K562 (cell line): ENCODE measurements around the gene STAT6. TPM values are rescaled to one million over a fixed set of nuclear protein-coding genes. Genes with fewer than 3 reads are reported as not detected.
A peak's percentile ranks its signal among the peaks of the same experiment; 100 is the strongest.

Source experiments
- CBX1 ChIP-seq: sonication (generic); IDR thresholded peaks from 2 replicates; pipeline ENCODE4 v1.6.1; 2016; ENCODE audit warnings: antibody characterized with exemption, low read depth, mild to moderate bottlenecking
- CREM ChIP-seq: IDR thresholded peaks from 2 replicates; pipeline ENCODE4 v1.6.1; 2014; ENCODE audit warnings: antibody characterized with exemption, low read depth
- CXXC5 ChIP-seq: fragments of 250-450 bp; sonication (Bioruptor Pico); IDR thresholded peaks from 2 replicates; pipeline ENCODE4 v1.8.0; 2022; ENCODE audit warnings: inconsistent platforms, mild to moderate bottlenecking, moderate library complexity
- EP300 ChIP-seq: IDR thresholded peaks from 2 replicates; pipeline ENCODE4 v1.6.1; 2012; ENCODE audit warnings: low read length, improper control_type of control experiment
- ETV1 ChIP-seq: fragments of 450-650 bp; conservative IDR thresholded peaks from 2 replicates; pipeline ENCODE4 v1.6.1; 2016; ENCODE audit warnings: missing genetic modification characterization, control low read depth, low read depth, missing compliant biosample characterization
- GATAD2A ChIP-seq: fragments of 450-650 bp; IDR thresholded peaks from 2 replicates; pipeline ENCODE4 v1.6.1; 2017
- HDGF ChIP-seq: fragments of 450-650 bp; IDR thresholded peaks from 2 replicates; pipeline ENCODE4 v1.6.1; 2016
- KDM1A ChIP-seq, 2 experiments: fragments of 450-650 bp; IDR thresholded peaks; 2 replicates each; pipeline ENCODE4 v1.6.1; 2016; ENCODE audit warnings: mild to moderate bottlenecking in 2 of 2
- L3MBTL2 ChIP-seq: fragments of 450-650 bp; IDR thresholded peaks from 2 replicates; pipeline ENCODE4 v1.6.1; 2016; ENCODE audit warnings: mild to moderate bottlenecking, moderate library complexity
- NFATC3 ChIP-seq: fragments of 450-650 bp; IDR thresholded peaks from 2 replicates; pipeline ENCODE4 v1.6.1; 2017; ENCODE audit warnings: mild to moderate bottlenecking
- NR3C1 ChIP-seq: sonication (generic); formaldehyde crosslinking; IDR thresholded peaks from 2 replicates; pipeline ENCODE4 v1.8.1; 2022; ENCODE audit warnings: missing genetic modification reagents
- RERE ChIP-seq: sonication (generic); formaldehyde crosslinking; IDR thresholded peaks from 2 replicates; pipeline ENCODE4 v1.8.0; 2023; ENCODE audit warnings: missing genetic modification reagents, mild to moderate bottlenecking, borderline replicate concordance
- SREBF1 ChIP-seq: fragments of 150-350 bp; IDR thresholded peaks from 2 replicates; pipeline ENCODE4 v1.6.1; 2014; ENCODE audit warnings: antibody characterized with exemption, low read depth, low read length, borderline replicate concordance
- SREBF2 ChIP-seq: sonication (generic); formaldehyde crosslinking; IDR thresholded peaks from 2 replicates; pipeline ENCODE4 v1.4.0; 2020; ENCODE audit warnings: mild to moderate bottlenecking, missing genetic modification reagents
- TRIM28 ChIP-seq: fragments of 450-650 bp; IDR thresholded peaks from 2 replicates; pipeline ENCODE4 v1.6.1; 2017
- ZFX ChIP-seq: sonication (generic); formaldehyde crosslinking; IDR thresholded peaks from 2 replicates; pipeline ENCODE4 v1.8.0; 2022; ENCODE audit warnings: mild to moderate bottlenecking, missing genetic modification reagents, moderate library complexity
- ZNF347 ChIP-seq: fragments of 450-650 bp; formaldehyde crosslinking; IDR thresholded peaks from 2 replicates; pipeline ENCODE4 v1.4.0; 2020; ENCODE audit warnings: low read depth, mild to moderate bottlenecking, moderate library complexity
- ZNF431 ChIP-seq: sonication (generic); formaldehyde crosslinking; IDR thresholded peaks from 2 replicates; pipeline ENCODE4 v1.8.0; 2022; ENCODE audit warnings: mild to moderate bottlenecking, missing genetic modification reagents
- ZNF639 ChIP-seq, 2 experiments: fragments of 200-800 bp in 1 of 2; sonication (Bioruptor generic) in 1 of 2; sonication (generic) in 1 of 2; formaldehyde crosslinking in 1 of 2; IDR thresholded peaks in 1 of 2; conservative IDR thresholded peaks in 1 of 2; 2 replicates each; pipeline versions ENCODE4 v1.5.0 to v1.6.1; 2016 to 2020; ENCODE audit warnings: missing compliant biosample characterization in 1 of 2, missing genetic modification characterization in 1 of 2, missing genetic modification reagents in 1 of 2
- polyA plus RNA-seq, 8 experiments: library from polyadenylated mRNA; depleted of rRNA in 4 of 8; stranded (reverse) in 5 of 8; unstranded in 3 of 8; fragments of >200 nt; fragmentation: Nextera tagmentation in 2 of 8; fragmentation: Illumina TruSeq in 1 of 8; extraction: Ambion mirVana in 2 of 8; extraction: Trizol in 1 of 8; gene quantifications; 2 replicates each; pipeline versions ENCODE4 v1.2.1 to v1.2.3, GENCODE V29; 2011 to 2014; ENCODE audit warnings: inconsistent platforms in 1 of 8, missing spikeins in 1 of 8
- total RNA-seq, 7 experiments: library from RNA; depleted of rRNA in 6 of 7; stranded (reverse); fragments of >200 nt in 6 of 7; fragmentation: Illumina TruSeq in 2 of 7; extraction: Trizol in 2 of 7; gene quantifications; 2 replicates each; pipeline versions ENCODE4 v1.2.1 to v1.2.3, GENCODE V29; 2011 to 2021; ENCODE audit warnings: low replicate concordance in 1 of 7
- TF ChIP-seq, protein P1 (sequence below): sonication (generic); formaldehyde crosslinking; IDR thresholded peaks from 2 replicates; pipeline ENCODE4 v1.5.0; 2020; ENCODE audit warnings: missing genetic modification reagents
- TF ChIP-seq, protein P2 (sequence below): fragments of 450-650 bp; IDR thresholded peaks from 2 replicates; pipeline ENCODE4 v1.6.1; 2016; ENCODE audit warnings: borderline replicate concordance

STAT6 gene
- total and polyA plus RNA-seq, 9 of the 15 experiments (the other 6 are each of a cell fraction or from before 2014, with no cell fraction given) = 2.4 to 49.5 (median 26.5) TPM

GRCh38 chr12:57085999-57086492 is 25.1 kb downstream of the STAT6 start (continued):
- TF ChIP-seq, protein P1, sequence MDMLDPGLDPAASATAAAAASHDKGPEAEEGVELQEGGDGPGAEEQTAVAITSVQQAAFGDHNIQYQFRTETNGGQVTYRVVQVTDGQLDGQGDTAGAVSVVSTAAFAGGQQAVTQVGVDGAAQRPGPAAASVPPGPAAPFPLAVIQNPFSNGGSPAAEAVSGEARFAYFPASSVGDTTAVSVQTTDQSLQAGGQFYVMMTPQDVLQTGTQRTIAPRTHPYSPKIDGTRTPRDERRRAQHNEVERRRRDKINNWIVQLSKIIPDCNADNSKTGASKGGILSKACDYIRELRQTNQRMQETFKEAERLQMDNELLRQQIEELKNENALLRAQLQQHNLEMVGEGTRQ (CRISPR knock-in tag) = no peak
- TF ChIP-seq, protein P2, sequence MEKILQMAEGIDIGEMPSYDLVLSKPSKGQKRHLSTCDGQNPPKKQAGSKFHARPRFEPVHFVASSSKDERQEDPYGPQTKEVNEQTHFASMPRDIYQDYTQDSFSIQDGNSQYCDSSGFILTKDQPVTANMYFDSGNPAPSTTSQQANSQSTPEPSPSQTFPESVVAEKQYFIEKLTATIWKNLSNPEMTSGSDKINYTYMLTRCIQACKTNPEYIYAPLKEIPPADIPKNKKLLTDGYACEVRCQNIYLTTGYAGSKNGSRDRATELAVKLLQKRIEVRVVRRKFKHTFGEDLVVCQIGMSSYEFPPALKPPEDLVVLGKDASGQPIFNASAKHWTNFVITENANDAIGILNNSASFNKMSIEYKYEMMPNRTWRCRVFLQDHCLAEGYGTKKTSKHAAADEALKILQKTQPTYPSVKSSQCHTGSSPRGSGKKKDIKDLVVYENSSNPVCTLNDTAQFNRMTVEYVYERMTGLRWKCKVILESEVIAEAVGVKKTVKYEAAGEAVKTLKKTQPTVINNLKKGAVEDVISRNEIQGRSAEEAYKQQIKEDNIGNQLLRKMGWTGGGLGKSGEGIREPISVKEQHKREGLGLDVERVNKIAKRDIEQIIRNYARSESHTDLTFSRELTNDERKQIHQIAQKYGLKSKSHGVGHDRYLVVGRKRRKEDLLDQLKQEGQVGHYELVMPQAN = no peak; the same call in 1 of the 2 replicates
- TF ChIP-seq GATAD2A (peak; percentile 24; the same call in 1 of the 2 replicates), HDGF (no peak), ZNF639 (CRISPR knock-in tag; conservative IDR thresholded peaks at IDR 0.05 in 1 of 2, IDR thresholded peaks at IDR 0.05 in 1 of 2) (no peak), ZFX (CRISPR knock-in tag) (no peak), ZNF347 (CRISPR knock-in tag) (no peak), CREM (peak; percentile 72), L3MBTL2 (peak; percentile 94), KDM1A (IDR thresholded peaks at IDR 0.05) (peak in 1 of 2 experiments; percentile 33; a peak in 3 of 4 replicates), CXXC5 (peak; percentile 93), TRIM28 (no peak), SREBF1 (no peak), CBX1 (no peak), EP300 (peak; percentile 72; the same call in 1 of the 2 replicates), NR3C1 (no peak), RERE (CRISPR knock-in tag) (no peak), ZNF431 (CRISPR knock-in tag) (no peak), NFATC3 (no peak), ETV1 (peak; percentile 8; the same call in 1 of the 2 replicates), SREBF2 (CRISPR knock-in tag) (no peak)
